H1 (cell line): ENCODE data around the gene CCDC33.

Experiments
- ASH2L ChIP-seq: fragments of 200-600, 300-600 bp; sonication (generic); IDR thresholded peaks from one replicate; pipeline ENCODE4 v1.7.1; 2017; ENCODE audit warnings: low read length
- EP300 ChIP-seq, 2 experiments: IDR thresholded peaks; 1 replicate in 1 of 2; 2 replicates in 1 of 2; pipeline ENCODE4 v1.6.1; 2011 to 2012; ENCODE audit warnings: low read depth in 2 of 2, low read length in 2 of 2, mild to moderate bottlenecking in 2 of 2, borderline replicate concordance in 1 of 2, inconsistent platforms in 1 of 2, moderate library complexity in 1 of 2
- PHF8 ChIP-seq: fragments of 200-600 bp; sonication (generic); conservative IDR thresholded peaks from 2 replicates; pipeline ENCODE4 v1.7.1; 2012; ENCODE audit warnings: low read depth, mild to moderate bottlenecking, inconsistent platforms, low read length, moderate library complexity

- TF ChIP-seq EP300 (IDR thresholded peaks at IDR 0.05; ENCODE audit: borderline replicate concordance in 1 of 2, low read depth in 2 of 2, low read length in 2 of 2) (no peak), ASH2L (no peak), PHF8 (no peak)
Observed at GRCh38 chr15:74268020-74268419, 31.9 kb downstream of the CCDC33 start.
